Glutamatergic neuron (in vitro differentiated cells): ENCODE measurements around the gene RPS6KA2. TPM values are rescaled to one million over a fixed set of nuclear protein-coding genes. Genes with fewer than 3 reads are reported as not detected.

ENCODE experiments used
- DNase-seq: peaks from one replicate; pipeline ENCODE4 v3.0.0; 2022
- H3K27ac Mint-ChIP-seq: one replicate; pipeline ENCODE4 v1.8.0; 2020; ENCODE audit warnings: mild to moderate bottlenecking, mixed read lengths, inconsistent platforms; ENCODE audit not compliant: unreplicated experiment
- H3K27me3 Mint-ChIP-seq: one replicate; pipeline ENCODE4 v1.8.0; 2020; ENCODE audit warnings: mild to moderate bottlenecking, moderate library complexity, mixed read lengths, inconsistent platforms; ENCODE audit not compliant: unreplicated experiment
- H3K36me3 Mint-ChIP-seq: one replicate; pipeline ENCODE4 v1.8.0; 2020; ENCODE audit warnings: mild to moderate bottlenecking, mixed read lengths, inconsistent platforms; ENCODE audit not compliant: unreplicated experiment
- H3K4me1 Mint-ChIP-seq: one replicate; pipeline ENCODE4 v1.8.0; 2020; ENCODE audit warnings: mild to moderate bottlenecking, low read depth, mixed read lengths, inconsistent platforms; ENCODE audit not compliant: unreplicated experiment
- H3K4me3 Mint-ChIP-seq: one replicate; pipeline ENCODE4 v1.8.0; 2020; ENCODE audit warnings: mild to moderate bottlenecking, mixed read lengths, inconsistent platforms; ENCODE audit not compliant: unreplicated experiment
- H3K9me3 Mint-ChIP-seq: one replicate; pipeline ENCODE4 v1.8.0; 2020; ENCODE audit warnings: mild to moderate bottlenecking, moderate library complexity, mixed read lengths, inconsistent platforms; ENCODE audit not compliant: unreplicated experiment
- CTCF ChIP-seq: fragments of 200-600 bp; sonication (generic); IDR thresholded peaks from one replicate; pipeline ENCODE4 v1.5.0; 2021; ENCODE audit not compliant: partially characterized antibody, unreplicated experiment
- total RNA-seq: library from RNA; stranded (reverse); fragmentation: NEBNext Ultra II Directional; extraction: Animal tissue kit (Norgen Biotek cat#: 25700); gene quantifications from one replicate; pipeline ENCODE4 v1.2.1, GENCODE V29; 2021; ENCODE audit not compliant: unreplicated experiment

RPS6KA2 gene
- total RNA-seq, 1 donor from 2014 or later: 109 TPM

- TF ChIP-seq CTCF: no peak
- Mint-ChIP-seq H3K9me3 (peaks cover 25% of the 10 kb centered on the region), H3K36me3 (peaks cover 1% of the 10 kb centered on the region), H3K4me3 (no peak overlapping the region), H3K27me3 (peaks cover 20% of the 10 kb centered on the region), H3K4me1 (peaks cover 42% of the 10 kb centered on the region), H3K27ac (no peak overlapping the region)
- no peak for DNase-seq
These were observed 191.5 kb downstream of the RPS6KA2 start for GRCh38 chr6:166435574-166435973.

GRCh38 chr6:166434336-166434735 is 192.7 kb downstream of the RPS6KA2 start:
- Mint-ChIP-seq H3K27ac (no peak overlapping the region), H3K9me3 (peaks cover 17% of the 10 kb centered on the region), H3K4me1 (peaks cover 31% of the 10 kb centered on the region), H3K36me3 (peaks cover 5% of the 10 kb centered on the region), H3K4me3 (no peak overlapping the region), H3K27me3 (peaks cover 12% of the 10 kb centered on the region)
- no peak for TF ChIP-seq CTCF
- DNase-seq: no peak

GRCh38 chr6:166433096-166433495 is 194.0 kb downstream of the RPS6KA2 start:
- peaks cover 8% of the 10 kb centered on the region for H3K27me3 Mint-ChIP-seq
- H3K27ac Mint-ChIP-seq: no peak overlapping the region
- H3K9me3 Mint-ChIP-seq: peaks cover 10% of the 10 kb centered on the region
- TF ChIP-seq CTCF: no peak
- no peak for DNase-seq
- H3K4me1 Mint-ChIP-seq: peaks cover 23% of the 10 kb centered on the region
- H3K36me3 Mint-ChIP-seq: peaks cover 5% of the 10 kb centered on the region
- no peak overlapping the region for H3K4me3 Mint-ChIP-seq

GRCh38 chr6:166430269-166430668 is 196.8 kb downstream of the RPS6KA2 start:
- peaks cover 2% of the 10 kb centered on the region for H3K9me3 Mint-ChIP-seq
- H3K4me1 Mint-ChIP-seq: peaks cover 5% of the 10 kb centered on the region
- peaks cover 5% of the 10 kb centered on the region for H3K36me3 Mint-ChIP-seq
- no peak for TF ChIP-seq CTCF
- H3K4me3 Mint-ChIP-seq: no peak overlapping the region
- H3K27ac Mint-ChIP-seq: no peak overlapping the region
- peaks cover 2% of the 10 kb centered on the region for H3K27me3 Mint-ChIP-seq
- DNase-seq: no peak

- H3K4me3 Mint-ChIP-seq: no peak overlapping the region
These were observed 202.6 kb downstream of the RPS6KA2 start for GRCh38 chr6:166424431-166424830.

More at GRCh38 chr6:166424431-166424830, 202.6 kb downstream of the RPS6KA2 start:
- Mint-ChIP-seq H3K27me3 (no peaks in the 10 kb centered on the region), H3K36me3 (no peaks in the 10 kb centered on the region), H3K27ac (no peak overlapping the region), H3K9me3 (peaks cover 4% of the 10 kb centered on the region), H3K4me1 (peaks cover 22% of the 10 kb centered on the region)
- TF ChIP-seq CTCF: no peak
- no peak for DNase-seq
